ENCODE results near the gene MPPED2.

DNA sequence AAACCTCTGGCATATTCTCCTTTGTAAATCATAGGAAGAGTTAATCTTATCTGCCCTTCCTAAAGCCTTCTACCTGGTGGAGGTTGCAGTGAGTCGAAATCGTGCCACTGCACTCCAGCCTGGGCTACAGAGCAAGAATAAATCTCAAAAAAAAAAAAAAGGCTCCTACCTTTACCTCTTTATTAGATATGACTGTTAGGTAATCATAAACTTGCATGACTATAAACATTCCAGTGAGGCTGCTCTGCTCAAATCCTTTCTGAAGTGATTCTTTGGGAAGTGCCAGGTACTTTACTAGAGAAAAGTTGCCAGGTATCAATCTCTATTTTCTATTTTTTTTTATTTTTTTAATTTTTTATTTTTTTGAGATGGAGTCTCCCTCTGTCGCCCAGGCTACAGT, 59.6 kb downstream of the MPPED2 start:
- TF ChIP-seq POLR2A (IDR thresholded peaks at IDR 0.05; ENCODE audit: extremely low read depth, insufficient read length): no peak
- TF ChIP-seq, protein P1, sequence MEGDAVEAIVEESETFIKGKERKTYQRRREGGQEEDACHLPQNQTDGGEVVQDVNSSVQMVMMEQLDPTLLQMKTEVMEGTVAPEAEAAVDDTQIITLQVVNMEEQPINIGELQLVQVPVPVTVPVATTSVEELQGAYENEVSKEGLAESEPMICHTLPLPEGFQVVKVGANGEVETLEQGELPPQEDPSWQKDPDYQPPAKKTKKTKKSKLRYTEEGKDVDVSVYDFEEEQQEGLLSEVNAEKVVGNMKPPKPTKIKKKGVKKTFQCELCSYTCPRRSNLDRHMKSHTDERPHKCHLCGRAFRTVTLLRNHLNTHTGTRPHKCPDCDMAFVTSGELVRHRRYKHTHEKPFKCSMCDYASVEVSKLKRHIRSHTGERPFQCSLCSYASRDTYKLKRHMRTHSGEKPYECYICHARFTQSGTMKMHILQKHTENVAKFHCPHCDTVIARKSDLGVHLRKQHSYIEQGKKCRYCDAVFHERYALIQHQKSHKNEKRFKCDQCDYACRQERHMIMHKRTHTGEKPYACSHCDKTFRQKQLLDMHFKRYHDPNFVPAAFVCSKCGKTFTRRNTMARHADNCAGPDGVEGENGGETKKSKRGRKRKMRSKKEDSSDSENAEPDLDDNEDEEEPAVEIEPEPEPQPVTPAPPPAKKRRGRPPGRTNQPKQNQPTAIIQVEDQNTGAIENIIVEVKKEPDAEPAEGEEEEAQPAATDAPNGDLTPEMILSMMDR (IDR thresholded peaks at IDR 0.05; ENCODE audit: low read depth, low read length): no peak
- TF ChIP-seq, protein P2, sequence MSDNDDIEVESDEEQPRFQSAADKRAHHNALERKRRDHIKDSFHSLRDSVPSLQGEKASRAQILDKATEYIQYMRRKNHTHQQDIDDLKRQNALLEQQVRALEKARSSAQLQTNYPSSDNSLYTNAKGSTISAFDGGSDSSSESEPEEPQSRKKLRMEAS (IDR thresholded peaks at IDR 0.05; ENCODE audit: low read depth, low read length): no peak
- TF ChIP-seq MYC (IDR thresholded peaks at IDR 0.05; ENCODE audit: low read depth, low read length): no peak
